Neural cell (in vitro differentiated cells): ENCODE data around the gene TBC1D5.

Experiments
- EP300 ChIP-seq: fragments of 450-650 bp; conservative IDR thresholded peaks from 2 replicates; pipeline ENCODE4 v1.6.1; 2014; ENCODE audit warnings: antibody characterized with exemption, mild to moderate bottlenecking, moderate library complexity; ENCODE audit not compliant: poor library complexity, severe bottlenecking
- EZH2 ChIP-seq: fragments of 200-600, 300-800 bp; shearing (Covaris generic), sonication (generic); IDR thresholded peaks from 2 replicates; pipeline ENCODE4 v1.6.1; 2014; ENCODE audit warnings: antibody characterized with exemption, low read length, borderline replicate concordance, mild to moderate bottlenecking; ENCODE audit not compliant: insufficient read depth, poor library complexity, severe bottlenecking
- MXI1 ChIP-seq: fragments of 450-650 bp; conservative IDR thresholded peaks from 2 replicates; pipeline ENCODE4 v1.6.1; 2014; ENCODE audit warnings: antibody characterized with exemption, mild to moderate bottlenecking; ENCODE audit not compliant: poor library complexity, severe bottlenecking
- POLR2AphosphoS5 ChIP-seq: IDR thresholded peaks from 2 replicates; pipeline ENCODE4 v1.6.1; 2012
- RAD21 ChIP-seq: fragments of 450-650 bp; conservative IDR thresholded peaks from 2 replicates; pipeline ENCODE4 v1.6.1; 2014; ENCODE audit warnings: antibody characterized with exemption, mild to moderate bottlenecking, moderate library complexity
- SMC3 ChIP-seq: fragments of 450-650 bp; conservative IDR thresholded peaks from 2 replicates; pipeline ENCODE4 v1.6.1; 2014; ENCODE audit warnings: antibody characterized with exemption, mild to moderate bottlenecking, moderate library complexity; ENCODE audit not compliant: poor library complexity
- TAF1 ChIP-seq: IDR thresholded peaks from 2 replicates; pipeline ENCODE4 v1.6.1; 2012; ENCODE audit warnings: low read depth
- TF ChIP-seq, protein P1 (sequence below): fragments of 450-650 bp; IDR thresholded peaks from 2 replicates; pipeline ENCODE4 v1.5.1; 2014; ENCODE audit warnings: antibody characterized with exemption, mild to moderate bottlenecking, moderate library complexity; ENCODE audit not compliant: poor library complexity, severe bottlenecking
- TF ChIP-seq, protein P2 (sequence below): IDR thresholded peaks from 2 replicates; pipeline ENCODE4 v1.6.1; 2012; ENCODE audit warnings: borderline replicate concordance

DNA sequence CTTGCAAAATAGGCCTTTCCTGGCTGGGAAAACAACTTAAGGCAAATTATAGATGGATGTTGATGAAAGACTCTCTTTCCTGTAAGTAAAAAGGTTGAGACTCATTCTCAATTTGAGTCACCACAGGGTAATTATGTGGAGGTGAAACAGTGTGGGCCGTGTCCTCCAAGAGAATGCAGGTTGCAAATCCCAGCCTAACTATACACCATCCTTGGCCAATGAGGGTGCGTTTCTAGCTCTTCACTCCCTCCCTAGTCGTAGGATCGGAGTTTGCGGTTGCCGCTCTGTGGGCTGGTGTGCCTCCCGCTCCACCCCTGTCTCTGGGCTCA lies 597.8 kb downstream of the TBC1D5 start:
- TF ChIP-seq, protein P1, sequence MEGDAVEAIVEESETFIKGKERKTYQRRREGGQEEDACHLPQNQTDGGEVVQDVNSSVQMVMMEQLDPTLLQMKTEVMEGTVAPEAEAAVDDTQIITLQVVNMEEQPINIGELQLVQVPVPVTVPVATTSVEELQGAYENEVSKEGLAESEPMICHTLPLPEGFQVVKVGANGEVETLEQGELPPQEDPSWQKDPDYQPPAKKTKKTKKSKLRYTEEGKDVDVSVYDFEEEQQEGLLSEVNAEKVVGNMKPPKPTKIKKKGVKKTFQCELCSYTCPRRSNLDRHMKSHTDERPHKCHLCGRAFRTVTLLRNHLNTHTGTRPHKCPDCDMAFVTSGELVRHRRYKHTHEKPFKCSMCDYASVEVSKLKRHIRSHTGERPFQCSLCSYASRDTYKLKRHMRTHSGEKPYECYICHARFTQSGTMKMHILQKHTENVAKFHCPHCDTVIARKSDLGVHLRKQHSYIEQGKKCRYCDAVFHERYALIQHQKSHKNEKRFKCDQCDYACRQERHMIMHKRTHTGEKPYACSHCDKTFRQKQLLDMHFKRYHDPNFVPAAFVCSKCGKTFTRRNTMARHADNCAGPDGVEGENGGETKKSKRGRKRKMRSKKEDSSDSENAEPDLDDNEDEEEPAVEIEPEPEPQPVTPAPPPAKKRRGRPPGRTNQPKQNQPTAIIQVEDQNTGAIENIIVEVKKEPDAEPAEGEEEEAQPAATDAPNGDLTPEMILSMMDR = no peak
- no peak for TF ChIP-seq POLR2AphosphoS5
- no peak for TF ChIP-seq RAD21
- TF ChIP-seq, protein P2, sequence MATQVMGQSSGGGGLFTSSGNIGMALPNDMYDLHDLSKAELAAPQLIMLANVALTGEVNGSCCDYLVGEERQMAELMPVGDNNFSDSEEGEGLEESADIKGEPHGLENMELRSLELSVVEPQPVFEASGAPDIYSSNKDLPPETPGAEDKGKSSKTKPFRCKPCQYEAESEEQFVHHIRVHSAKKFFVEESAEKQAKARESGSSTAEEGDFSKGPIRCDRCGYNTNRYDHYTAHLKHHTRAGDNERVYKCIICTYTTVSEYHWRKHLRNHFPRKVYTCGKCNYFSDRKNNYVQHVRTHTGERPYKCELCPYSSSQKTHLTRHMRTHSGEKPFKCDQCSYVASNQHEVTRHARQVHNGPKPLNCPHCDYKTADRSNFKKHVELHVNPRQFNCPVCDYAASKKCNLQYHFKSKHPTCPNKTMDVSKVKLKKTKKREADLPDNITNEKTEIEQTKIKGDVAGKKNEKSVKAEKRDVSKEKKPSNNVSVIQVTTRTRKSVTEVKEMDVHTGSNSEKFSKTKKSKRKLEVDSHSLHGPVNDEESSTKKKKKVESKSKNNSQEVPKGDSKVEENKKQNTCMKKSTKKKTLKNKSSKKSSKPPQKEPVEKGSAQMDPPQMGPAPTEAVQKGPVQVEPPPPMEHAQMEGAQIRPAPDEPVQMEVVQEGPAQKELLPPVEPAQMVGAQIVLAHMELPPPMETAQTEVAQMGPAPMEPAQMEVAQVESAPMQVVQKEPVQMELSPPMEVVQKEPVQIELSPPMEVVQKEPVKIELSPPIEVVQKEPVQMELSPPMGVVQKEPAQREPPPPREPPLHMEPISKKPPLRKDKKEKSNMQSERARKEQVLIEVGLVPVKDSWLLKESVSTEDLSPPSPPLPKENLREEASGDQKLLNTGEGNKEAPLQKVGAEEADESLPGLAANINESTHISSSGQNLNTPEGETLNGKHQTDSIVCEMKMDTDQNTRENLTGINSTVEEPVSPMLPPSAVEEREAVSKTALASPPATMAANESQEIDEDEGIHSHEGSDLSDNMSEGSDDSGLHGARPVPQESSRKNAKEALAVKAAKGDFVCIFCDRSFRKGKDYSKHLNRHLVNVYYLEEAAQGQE = no peak
- TF ChIP-seq EZH2 = no peak
- TF ChIP-seq TAF1 = no peak
- no peak for TF ChIP-seq SMC3
- TF ChIP-seq MXI1 = no peak
- TF ChIP-seq EP300 = no peak
